OCI-LY3 (cell line): ENCODE data around the gene THUMPD1.
"Not testable (repeated sequence)": the region's sequence is repeated elsewhere in the genome, so short reads cannot be mapped to it uniquely, and the experiment has no call there.

ENCODE experiments used
- H2AFZ ChIP-seq: fragments of 200-600, 300-600 bp; shearing (Covaris generic); 2 replicates; pipeline ENCODE4 v1.6.0; 2014; ENCODE audit warnings: antibody characterized with exemption, low read depth, low read length
- H3K27ac ChIP-seq: fragments of 200-600, 300-600 bp; sonication (generic); 2 replicates; pipeline ENCODE4 v1.5.1; 2014; ENCODE audit warnings: mild to moderate bottlenecking, low read length, moderate library complexity, mixed read lengths
- H3K27me3 ChIP-seq: fragments of 200-600, 300-600 bp; sonication (generic); 2 replicates; pipeline ENCODE4 v1.6.1; 2014; ENCODE audit warnings: low read depth, low read length, mixed read lengths
- H3K36me3 ChIP-seq: fragments of 200-600, 300-600 bp; sonication (generic); replicated peaks from 2 replicates; pipeline ENCODE3; 2014; ENCODE audit warnings: low read depth, low read length, mixed read lengths
- H3K4me1 ChIP-seq: fragments of 300-600, 200-600 bp; sonication (generic); 2 replicates; pipeline ENCODE4 v1.6.1; 2014; ENCODE audit warnings: low read length, mixed read lengths
- H3K4me2 ChIP-seq: fragments of 200-600, 300-600 bp; sonication (generic); 2 replicates; pipeline ENCODE4 v1.6.1; 2014; ENCODE audit warnings: low read length, mixed read lengths
- H3K4me3 ChIP-seq: fragments of 300-600, 200-600 bp; sonication (generic); 2 replicates; pipeline ENCODE4 v1.5.1; 2014; ENCODE audit warnings: antibody characterized with exemption, mild to moderate bottlenecking, low read length, moderate library complexity
- H3K79me2 ChIP-seq: fragments of 300-600, 200-600 bp; shearing (Covaris generic); 2 replicates; pipeline ENCODE4 v1.6.1; 2014; ENCODE audit warnings: mild to moderate bottlenecking, low read length, mixed read lengths
- H3K9ac ChIP-seq: fragments of 300-600, 200-600 bp; shearing (Covaris generic); 2 replicates; pipeline ENCODE4 v1.6.0; 2014; ENCODE audit warnings: mild to moderate bottlenecking, low read length, moderate library complexity
- H3K9me3 ChIP-seq: fragments of 200-600, 300-600 bp; shearing (Covaris generic); 2 replicates; pipeline ENCODE4 v1.6.1; 2014; ENCODE audit warnings: low read length, mixed read lengths; ENCODE audit not compliant: insufficient read depth
- H4K20me1 ChIP-seq: fragments of 200-600, 300-600 bp; sonication (generic); 2 replicates; pipeline ENCODE4 v1.6.1; 2016; ENCODE audit warnings: low read length, mixed read lengths; ENCODE audit not compliant: insufficient read depth
- CTCF ChIP-seq: fragments of 200-600, 300-600 bp; sonication (generic); IDR thresholded peaks from 2 replicates; pipeline ENCODE4 v1.5.1; 2014; ENCODE audit warnings: antibody characterized with exemption, low read length, low read depth
- EZH2phosphoT487 ChIP-seq: fragments of 200-600 bp; shearing (Covaris generic); IDR thresholded peaks from 2 replicates; pipeline ENCODE4 v1.6.1; 2018; ENCODE audit warnings: antibody characterized with exemption, mixed run types, low read depth

Gene THUMPD1

DNA sequence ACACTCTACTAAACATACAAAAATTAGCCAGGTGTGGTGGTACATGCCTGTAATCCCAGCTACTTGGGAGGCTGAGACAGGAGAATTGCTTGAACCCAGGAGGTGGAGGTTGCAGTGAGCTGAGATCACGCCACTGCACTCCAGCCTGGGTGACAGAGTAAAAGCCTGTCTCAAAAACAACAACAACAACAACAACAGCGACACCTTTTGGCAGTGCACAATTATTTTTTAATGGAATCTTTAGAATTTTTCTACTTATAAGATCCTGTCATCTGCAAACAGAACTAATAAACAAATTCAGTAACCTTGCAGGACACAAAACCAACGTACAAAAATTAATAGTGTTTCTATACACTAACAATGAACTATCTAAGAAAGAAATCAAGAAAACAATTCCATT, 33.5 kb downstream of the THUMPD1 start:
- not testable (repeated sequence) for H3K4me1 ChIP-seq, H3K27me3 ChIP-seq, H3K4me2 ChIP-seq, H3K79me2 ChIP-seq, H4K20me1 ChIP-seq, H3K9me3 ChIP-seq, H3K36me3 ChIP-seq, H3K27ac ChIP-seq, H3K9ac ChIP-seq, H2AFZ ChIP-seq, H3K4me3 ChIP-seq
- TF ChIP-seq CTCF = peak; percentile 46

DNA sequence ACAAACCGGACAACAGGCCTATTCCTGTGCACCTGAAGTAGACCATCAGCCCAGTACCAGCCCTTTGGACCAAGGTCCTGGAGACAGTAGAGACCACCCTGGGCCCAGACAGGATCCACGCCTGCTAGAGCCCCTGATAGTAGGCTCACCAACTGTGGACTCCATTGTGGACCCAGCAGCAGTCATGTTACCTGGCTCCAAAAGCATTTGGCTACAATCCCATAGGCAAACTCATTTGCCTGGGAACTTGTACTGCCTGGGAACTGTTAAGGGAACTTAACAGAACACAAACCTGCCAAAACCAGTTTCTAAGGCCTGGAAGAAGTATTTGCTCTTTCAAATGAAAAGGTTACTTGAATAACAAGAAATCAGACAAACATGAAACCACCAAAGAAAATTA, 34.2 kb downstream of the THUMPD1 start:
- TF ChIP-seq EZH2phosphoT487 (no peak), CTCF (no peak)
- H3K4me2 ChIP-seq = no peak overlapping the region
- peaks cover 5% of the 10 kb centered on the region for H3K36me3 ChIP-seq

DNA sequence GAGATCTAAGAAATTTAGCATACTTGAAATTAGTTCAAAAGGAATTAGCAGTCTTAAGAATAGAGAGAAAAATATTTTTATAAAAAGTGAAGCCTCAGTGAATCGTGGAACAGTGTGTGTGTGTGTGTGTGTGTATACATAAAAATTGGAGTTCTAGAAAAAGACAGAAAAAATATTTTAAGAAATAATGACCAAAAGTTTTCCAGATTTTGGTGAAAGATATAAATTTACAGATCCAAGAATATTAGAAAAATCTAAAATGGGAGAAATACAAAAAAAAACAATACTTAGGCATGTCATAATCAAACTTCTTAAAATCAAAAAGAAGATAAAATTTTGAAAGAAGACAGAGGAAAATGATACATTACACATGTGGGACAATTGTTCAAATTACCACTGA, 35.6 kb downstream of the THUMPD1 start:
- not testable (repeated sequence) for H4K20me1 ChIP-seq, H3K4me2 ChIP-seq, H3K27ac ChIP-seq, H2AFZ ChIP-seq, H3K27me3 ChIP-seq, H3K9ac ChIP-seq, H3K4me3 ChIP-seq, H3K36me3 ChIP-seq, H3K9me3 ChIP-seq, H3K4me1 ChIP-seq, H3K79me2 ChIP-seq

More for the DNA sequence above, 34.2 kb downstream of the THUMPD1 start:
- H3K9ac ChIP-seq = no peak overlapping the region
- no peak overlapping the region for H3K27ac ChIP-seq
- no peaks in the 10 kb centered on the region for H4K20me1 ChIP-seq
- H2AFZ ChIP-seq = no peak overlapping the region
- H3K9me3 ChIP-seq = no peaks in the 10 kb centered on the region
- H3K27me3 ChIP-seq = no peaks in the 10 kb centered on the region
- H3K79me2 ChIP-seq = no peaks in the 10 kb centered on the region
- no peak overlapping the region for H3K4me3 ChIP-seq
- H3K4me1 ChIP-seq = no peaks in the 10 kb centered on the region

DNA sequence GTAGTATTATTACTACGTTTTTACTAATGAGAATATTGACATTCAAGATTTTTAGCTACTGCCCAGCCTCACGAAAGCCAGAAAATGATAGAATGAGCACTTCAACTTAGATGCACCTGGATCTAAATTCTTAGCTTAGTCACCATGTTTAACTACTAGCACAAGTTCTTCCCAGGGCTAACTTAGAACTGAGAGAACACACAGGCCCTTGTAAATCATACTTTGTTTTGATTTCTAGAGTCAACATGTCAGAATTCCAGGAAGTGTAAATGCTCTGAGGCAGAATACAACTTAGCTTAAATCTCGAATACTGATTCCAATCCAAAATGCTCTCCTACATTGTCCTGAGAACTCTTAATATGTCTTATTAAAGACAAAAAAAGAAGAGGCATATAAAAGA, 37.3 kb downstream of the THUMPD1 start:
- TF ChIP-seq CTCF (no peak), EZH2phosphoT487 (no peak)
- Histone ChIP-seq H3K4me3 (no peak overlapping the region), H4K20me1 (0 out of 2 replicates have a peak, but pooled peaks cover 2% of the 10 kb centered on the region), H3K4me2 (no peak overlapping the region), H2AFZ (no peak overlapping the region), H3K9me3 (no peaks in the 10 kb centered on the region), H3K79me2 (0 out of 2 replicates have a peak, but pooled peaks cover 6% of the 10 kb centered on the region), H3K27ac (no peak overlapping the region), H3K27me3 (no peaks in the 10 kb centered on the region), H3K4me1 (no peaks in the 10 kb centered on the region), H3K36me3 (peaks cover 5% of the 10 kb centered on the region), H3K9ac (no peak overlapping the region)

- not testable (repeated sequence) for H3K4me1 ChIP-seq, H4K20me1 ChIP-seq, H3K79me2 ChIP-seq, H3K27me3 ChIP-seq, H3K36me3 ChIP-seq, H3K4me2 ChIP-seq, H3K9ac ChIP-seq, H3K27ac ChIP-seq, H2AFZ ChIP-seq, H3K4me3 ChIP-seq, H3K9me3 ChIP-seq
Measured at GRCh38 chr16:20701692-20702091, 39.9 kb downstream of the THUMPD1 start.
